Prostate gland (tissue), 2 donors: ENCODE data around the gene NCOR1.

ENCODE experiments used
- CTCF ChIP-seq, 4 experiments: fragments of 200-600 bp in 2 of 4; fragments of 450-650 bp in 2 of 4; sonication (generic) in 2 of 4; IDR thresholded peaks; 1 replicate in 3 of 4; 2 replicates in 1 of 4; pipeline ENCODE4 v1.5.1; 2016 to 2019; ENCODE audit warnings: antibody characterized with exemption in 4 of 4, mild to moderate bottlenecking in 2 of 4, moderate library complexity in 2 of 4
- POLR2A ChIP-seq: fragments of 450-650 bp; IDR thresholded peaks from one replicate; pipeline ENCODE4 v1.6.1; 2016; ENCODE audit warnings: antibody characterized with exemption, mild to moderate bottlenecking
- POLR2AphosphoS5 ChIP-seq: sonication (generic); formaldehyde crosslinking; IDR thresholded peaks from one replicate; pipeline ENCODE4 v1.6.1; 2017; ENCODE audit warnings: antibody characterized with exemption

DNA sequence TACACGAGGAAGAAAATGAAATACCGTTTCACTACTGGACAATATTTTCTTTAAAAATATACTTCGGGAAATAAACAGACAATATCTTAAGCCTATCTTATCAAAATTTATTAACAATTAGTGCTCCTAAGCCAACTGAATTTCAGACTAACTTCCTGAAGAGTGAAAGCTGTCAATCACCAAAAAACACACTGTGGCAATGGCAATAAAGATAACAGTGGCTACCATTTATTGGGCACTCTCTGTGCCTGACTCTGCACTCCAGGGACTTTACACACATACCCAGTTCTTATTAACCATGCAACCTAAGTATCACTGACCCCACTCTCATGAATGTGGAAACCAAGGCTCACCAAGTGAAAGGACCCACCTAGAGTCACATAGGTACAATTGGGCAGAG lies 83.7 kb downstream of the NCOR1 start:
- TF ChIP-seq POLR2A = no peak
- no peak for TF ChIP-seq CTCF (IDR thresholded peaks at IDR 0.05)
- TF ChIP-seq POLR2AphosphoS5 = peak; percentile 65
